Upper lobe of left lung (tissue), 6 donors: ENCODE measurements around the gene RNASE3. TPM values are rescaled to one million over a fixed set of nuclear protein-coding genes. Genes with fewer than 3 reads are reported as not detected.
"Not testable (repeated sequence)": the region's sequence is repeated elsewhere in the genome, so short reads cannot be mapped to it uniquely, and the experiment has no call there.

Experiments used
- ATAC-seq, 2 donors: fragments of 200-7000 bp; cut with Tn5 transposase; one replicate each; pipeline ENCODE4 v1.9.1; 2022; ENCODE audit warnings: mild to moderate bottlenecking in 2 of 2, moderate library complexity in 2 of 2; ENCODE audit not compliant: low FRiP score in 2 of 2
- DNase-seq, 2 donors: peaks; one replicate each; pipeline ENCODE4 v3.0.0-alpha.2; 2019 to 2020
- H3K27ac ChIP-seq, 4 donors: fragments of 200-600 bp; sonication (generic); one replicate each; pipeline ENCODE4 v1.5.1; 2016 to 2019
- H3K27me3 ChIP-seq, 4 donors: fragments of 200-600 bp; sonication (generic); one replicate each; pipeline ENCODE4 v1.5.1; 2017 to 2019
- H3K36me3 ChIP-seq, 4 donors: fragments of 200-600 bp; sonication (generic); one replicate each; pipeline ENCODE4 v1.5.1; 2016 to 2019
- H3K4me1 ChIP-seq, 4 donors: fragments of 200-600 bp; sonication (generic); one replicate each; pipeline ENCODE4 v1.5.1; 2018 to 2019
- H3K4me3 ChIP-seq, 4 donors: fragments of 200-600 bp; sonication (generic); one replicate each; pipeline ENCODE4 v1.5.1; 2017 to 2019; ENCODE audit warnings: mild to moderate bottlenecking in 2 of 4, moderate library complexity in 1 of 4
- H3K9me3 ChIP-seq, 4 donors: fragments of 200-600 bp; sonication (generic); one replicate each; pipeline ENCODE4 v1.5.1; 2018 to 2019
- CTCF ChIP-seq, 6 experiments: fragments of 450-650 bp in 4 of 6; fragments of 200-600 bp in 2 of 6; sonication (generic) in 2 of 6; IDR thresholded peaks; one replicate each; pipeline ENCODE4 v1.5.1; 2016 to 2019; ENCODE audit warnings: antibody characterized with exemption in 6 of 6
- EP300 ChIP-seq, 4 donors: sonication (generic); formaldehyde crosslinking; IDR thresholded peaks; one replicate each; pipeline ENCODE4 v1.5.1; 2017; ENCODE audit warnings: antibody characterized with exemption in 4 of 4, control low read depth in 2 of 4
- POLR2A ChIP-seq, 4 donors: fragments of 450-650 bp; IDR thresholded peaks; one replicate each; pipeline ENCODE4 v1.5.1; 2016 to 2017; ENCODE audit warnings: antibody characterized with exemption in 4 of 4, mild to moderate bottlenecking in 2 of 4
- POLR2AphosphoS5 ChIP-seq, 2 donors: sonication (generic); formaldehyde crosslinking; IDR thresholded peaks; one replicate each; pipeline ENCODE4 v1.5.1; 2017; ENCODE audit warnings: antibody characterized with exemption in 2 of 2
- WGBS, 2 donors: methylation state at CpG; one replicate each; pipeline ENCODE4 v1.1.5; 2017 to 2018; 5-methylcytosine and 5-hydroxymethylcytosine counted together
- total RNA-seq, 6 donors: library from RNA; depleted of rRNA in 4 of 6; stranded (reverse); fragments of >200 nt in 4 of 6; gene quantifications; one replicate each; pipeline versions ENCODE4 v1.1.0 to v1.2.1, GENCODE V29; 2016 to 2021
- donor health status: DM: no; HTN: no; CAD: no; lungs with moderate emphysema.
- donor health status: DM: no; HTN: yes; CAD: no; lungs with severe emphysema.

The RNASE3 gene
- total RNA-seq = under 1 TPM in 3 of 6 donors, not detected in 3; 0.43 to 0.76 (median 0.51) TPM

- 59 to 60% methylated on average over 11 of the region's 11 CpGs for WGBS, 2 donors
- peak in 1 of 2 donors; percentile 23 for ATAC-seq
These were observed at the start of gene RNASE3 for GRCh38 chr14:20891126-20891825. TSS of gene RNASE3 (plus strand) at chr14:20891385. CDS start at chr14:20891687, 302 bp downstream.

GRCh38 chr14:20846560-20846959, 44.6 kb upstream of the RNASE3 start:
- DNase-seq (no peak), ATAC-seq (peak in 1 of 2 donors; percentile 44)
- Histone ChIP-seq H3K9me3 (no peaks in the 10 kb centered on the region), H3K27ac (no peak overlapping the region), H3K27me3 (no peaks in the 10 kb centered on the region), H3K36me3 (no peaks in the 10 kb centered on the region), H3K4me1 (peaks cover 0 to 17% (median 10%) of the 10 kb centered on the region in 4 donors), H3K4me3 (no peak overlapping the region)
- 75 to 81% methylated on average over 6 of the region's 6 CpGs for WGBS, 2 donors
- TF ChIP-seq CTCF (IDR thresholded peaks at IDR 0.05) = no peak
- TF ChIP-seq POLR2A (IDR thresholded peaks at IDR 0.05) = no peak

More at GRCh38 chr14:20891126-20891825, at the start of gene RNASE3:
- H3K36me3 ChIP-seq, H3K9me3 ChIP-seq, DNase-seq, H3K27me3 ChIP-seq, H3K4me1 ChIP-seq, H3K4me3 ChIP-seq: not testable (repeated sequence)
- peak within 1 kb of the TSS in 1 of 4 donors; percentile 56 for H3K27ac ChIP-seq

- ATAC-seq (peak; percentile 69 to 83), DNase-seq (peak in 1 of 2 donors; percentile 47)
- TF ChIP-seq POLR2AphosphoS5 (IDR thresholded peaks at IDR 0.05) (no peak), EP300 (IDR thresholded peaks at IDR 0.05) (no peak), POLR2A (IDR thresholded peaks at IDR 0.05) (no peak), CTCF (IDR thresholded peaks at IDR 0.05) (no peak)
- WGBS, 2 donors = 71 to 73% methylated on average over 9 of the region's 9 CpGs
- H3K4me1 ChIP-seq = peaks cover 0 to 17% (median 10%) of the 10 kb centered on the region in 4 donors
- H3K27me3 ChIP-seq = no peaks in the 10 kb centered on the region
- no peak overlapping the region for H3K4me3 ChIP-seq
- no peaks in the 10 kb centered on the region for H3K36me3 ChIP-seq
- no peaks in the 10 kb centered on the region for H3K9me3 ChIP-seq
- H3K27ac ChIP-seq = peak overlapping the region; percentile 22 to 66 (median 58)
These were observed 42.8 kb upstream of the RNASE3 start for GRCh38 chr14:20848316-20848954.

GRCh38 chr14:20848955-20849570, 42.1 kb upstream of the RNASE3 start:
- Histone ChIP-seq H3K36me3 (no peaks in the 10 kb centered on the region), H3K4me3 (no peak overlapping the region), H3K27me3 (no peaks in the 10 kb centered on the region), H3K9me3 (no peaks in the 10 kb centered on the region), H3K27ac (peak overlapping the region; percentile 22 to 66 (median 58)), H3K4me1 (peaks cover 0 to 17% (median 10%) of the 10 kb centered on the region in 4 donors)
- 27 to 64% methylated on average over 4 of the region's 4 CpGs for WGBS, 2 donors
- no peak for DNase-seq
- TF ChIP-seq POLR2AphosphoS5 (IDR thresholded peaks at IDR 0.05) (no peak), CTCF (IDR thresholded peaks at IDR 0.05) (no peak), EP300 (IDR thresholded peaks at IDR 0.05) (no peak), POLR2A (IDR thresholded peaks at IDR 0.05) (no peak)
- peak; percentile 36 to 64 for ATAC-seq

DNA sequence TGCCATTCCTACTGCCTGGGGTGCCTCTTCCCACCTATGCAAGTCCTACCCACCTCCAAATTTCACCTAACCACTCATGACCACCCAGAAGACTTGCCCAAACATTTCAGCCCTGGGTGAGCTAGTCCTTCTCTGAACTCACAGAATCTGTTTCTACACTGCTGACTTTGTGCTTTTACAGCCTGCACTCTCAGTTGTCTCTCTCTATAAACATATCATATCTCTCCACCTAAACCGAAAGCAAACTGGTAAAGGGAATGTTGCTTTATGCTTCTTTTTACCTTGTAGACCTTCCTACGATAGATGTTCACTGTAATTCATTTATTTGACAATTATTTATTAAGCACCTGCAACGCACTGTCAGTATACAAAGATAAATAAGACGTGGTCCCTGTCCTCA, 38.1 kb upstream of the RNASE3 start:
- no peaks in the 10 kb centered on the region for H3K36me3 ChIP-seq
- DNase-seq (no peak), ATAC-seq (no peak)
- no peaks in the 10 kb centered on the region for H3K9me3 ChIP-seq
- no peaks in the 10 kb centered on the region for H3K27me3 ChIP-seq
- H3K4me3 ChIP-seq = no peak overlapping the region
- peaks cover 5 to 19% (median 17%) of the 10 kb centered on the region in 4 donors for H3K4me1 ChIP-seq
- no peak overlapping the region for H3K27ac ChIP-seq
- 53 to 63% methylated on average over 4 of the region's 4 CpGs for WGBS, 2 donors
- TF ChIP-seq CTCF (IDR thresholded peaks at IDR 0.05) = no peak
- no peak for TF ChIP-seq POLR2AphosphoS5 (IDR thresholded peaks at IDR 0.05)
